ENCODE results near the gene DOK7.
"Not testable (repeated sequence)": the region's sequence is repeated elsewhere in the genome, so short reads cannot be mapped to it uniquely, and the experiment has no call there.

DOK7 gene

GRCh38 chr4:3508542-3508941, 45.4 kb downstream of the DOK7 start:
- Histone ChIP-seq H3K27ac (ENCODE audit: low read depth, low read length) (no peak overlapping the region), H3K9ac (ENCODE audit: low read depth, low read length) (no peak overlapping the region), H3K4me3 (ENCODE audit: low read length) (no peak overlapping the region), H3K4me1 (ENCODE audit: insufficient read depth, low read length) (no peaks in the 10 kb centered on the region), H3K9me3 (ENCODE audit: insufficient read depth, low read depth, low read length) (no peaks in the 10 kb centered on the region), H3K27me3 (ENCODE audit: insufficient read depth, low read length) (no peaks in the 10 kb centered on the region; the same call in 1 of the 2 replicates), H3K36me3 (ENCODE audit: insufficient read depth, low read length) (peaks cover 75% of the 10 kb centered on the region)
- WGBS: 90% methylated on average over 10 of the region's 10 CpGs

- no peak overlapping the region for H3K9ac ChIP-seq (ENCODE audit: low read depth, low read length)
- no peak overlapping the region for H3K27ac ChIP-seq (ENCODE audit: low read depth, low read length)
- H3K4me3 ChIP-seq (ENCODE audit: low read length): no peak overlapping the region
- H3K27me3 ChIP-seq (ENCODE audit: insufficient read depth, low read length): no peaks in the 10 kb centered on the region
- H3K9me3 ChIP-seq (ENCODE audit: insufficient read depth, low read depth, low read length): no peaks in the 10 kb centered on the region
- no peaks in the 10 kb centered on the region for H3K4me1 ChIP-seq (ENCODE audit: insufficient read depth, low read length)
- WGBS: 93% methylated on average over 16 of the region's 16 CpGs
- peaks cover 78% of the 10 kb centered on the region for H3K36me3 ChIP-seq (ENCODE audit: insufficient read depth, low read length)
Measured at GRCh38 chr4:3510481-3510880, 47.4 kb downstream of the DOK7 start.

- 95% methylated on average over 6 of the region's 6 CpGs for WGBS
- H3K36me3 ChIP-seq (ENCODE audit: insufficient read depth, low read length): peaks cover 77% of the 10 kb centered on the region
Measured at GRCh38 chr4:3511187-3511586, 48.1 kb downstream of the DOK7 start.

GRCh38 chr4:3511601-3512000, 48.5 kb downstream of the DOK7 start:
- H3K27me3 ChIP-seq (ENCODE audit: insufficient read depth, low read length); H3K9me3 ChIP-seq (ENCODE audit: insufficient read depth, low read depth, low read length); H3K4me3 ChIP-seq (ENCODE audit: low read length); H3K4me1 ChIP-seq (ENCODE audit: insufficient read depth, low read length); H3K9ac ChIP-seq (ENCODE audit: low read depth, low read length); H3K27ac ChIP-seq (ENCODE audit: low read depth, low read length): not testable (repeated sequence)
- WGBS: 97% methylated on average over 16 of the region's 27 CpGs
- peaks cover 80% of the 10 kb centered on the region for H3K36me3 ChIP-seq (ENCODE audit: insufficient read depth, low read length)

More at GRCh38 chr4:3511187-3511586, 48.1 kb downstream of the DOK7 start:
- Histone ChIP-seq H3K27ac (ENCODE audit: low read depth, low read length) (no peak overlapping the region), H3K4me1 (ENCODE audit: insufficient read depth, low read length) (no peaks in the 10 kb centered on the region), H3K9me3 (ENCODE audit: insufficient read depth, low read depth, low read length) (no peaks in the 10 kb centered on the region), H3K4me3 (ENCODE audit: low read length) (no peak overlapping the region), H3K27me3 (ENCODE audit: insufficient read depth, low read length) (no peaks in the 10 kb centered on the region), H3K9ac (ENCODE audit: low read depth, low read length) (no peak overlapping the region)

- Histone ChIP-seq H3K9ac (ENCODE audit: low read depth, low read length) (no peak overlapping the region), H3K4me1 (ENCODE audit: insufficient read depth, low read length) (no peaks in the 10 kb centered on the region), H3K4me3 (ENCODE audit: low read length) (no peak overlapping the region), H3K36me3 (ENCODE audit: insufficient read depth, low read length) (peaks cover 80% of the 10 kb centered on the region), H3K27me3 (ENCODE audit: insufficient read depth, low read length) (no peaks in the 10 kb centered on the region), H3K9me3 (ENCODE audit: insufficient read depth, low read depth, low read length) (no peaks in the 10 kb centered on the region), H3K27ac (ENCODE audit: low read depth, low read length) (no peak overlapping the region)
- 97% methylated on average over 13 of the region's 13 CpGs for WGBS
Measured at GRCh38 chr4:3512279-3512678, 49.2 kb downstream of the DOK7 start.

GRCh38 chr4:3512719-3513118, 49.6 kb downstream of the DOK7 start:
- Histone ChIP-seq H3K4me3 (ENCODE audit: low read length) (no peak overlapping the region), H3K4me1 (ENCODE audit: insufficient read depth, low read length) (no peaks in the 10 kb centered on the region), H3K9me3 (ENCODE audit: insufficient read depth, low read depth, low read length) (no peaks in the 10 kb centered on the region), H3K36me3 (ENCODE audit: insufficient read depth, low read length) (peaks cover 80% of the 10 kb centered on the region), H3K9ac (ENCODE audit: low read depth, low read length) (no peak overlapping the region), H3K27me3 (ENCODE audit: insufficient read depth, low read length) (no peaks in the 10 kb centered on the region), H3K27ac (ENCODE audit: low read depth, low read length) (no peak overlapping the region)
- 96% methylated on average over 22 of the region's 22 CpGs for WGBS

GRCh38 chr4:3513807-3514206, 50.7 kb downstream of the DOK7 start:
- H3K9ac ChIP-seq (ENCODE audit: low read depth, low read length): no peak overlapping the region
- H3K4me1 ChIP-seq (ENCODE audit: insufficient read depth, low read length): no peaks in the 10 kb centered on the region
- H3K9me3 ChIP-seq (ENCODE audit: insufficient read depth, low read depth, low read length): no peaks in the 10 kb centered on the region
- H3K27ac ChIP-seq (ENCODE audit: low read depth, low read length): no peak overlapping the region
- H3K27me3 ChIP-seq (ENCODE audit: insufficient read depth, low read length): no peaks in the 10 kb centered on the region
- WGBS: 94% methylated on average over 18 of the region's 18 CpGs
- H3K36me3 ChIP-seq (ENCODE audit: insufficient read depth, low read length): peaks cover 80% of the 10 kb centered on the region
- H3K4me3 ChIP-seq (ENCODE audit: low read length): no peak overlapping the region

GRCh38 chr4:3514221-3514780, 51.2 kb downstream of the DOK7 start:
- Histone ChIP-seq H3K4me1 (ENCODE audit: insufficient read depth, low read length) (no peaks in the 10 kb centered on the region), H3K27ac (ENCODE audit: low read depth, low read length) (no peak overlapping the region), H3K9ac (ENCODE audit: low read depth, low read length) (no peak overlapping the region), H3K9me3 (ENCODE audit: insufficient read depth, low read depth, low read length) (no peaks in the 10 kb centered on the region), H3K4me3 (ENCODE audit: low read length) (no peak overlapping the region), H3K27me3 (ENCODE audit: insufficient read depth, low read length) (no peaks in the 10 kb centered on the region), H3K36me3 (ENCODE audit: insufficient read depth, low read length) (peaks cover 81% of the 10 kb centered on the region)
- WGBS: 96% methylated on average over 17 of the region's 17 CpGs

GRCh38 chr4:3514806-3515501, 51.8 kb downstream of the DOK7 start:
- Histone ChIP-seq H3K4me3 (ENCODE audit: low read length) (no peak overlapping the region), H3K9me3 (ENCODE audit: insufficient read depth, low read depth, low read length) (no peaks in the 10 kb centered on the region), H3K36me3 (ENCODE audit: insufficient read depth, low read length) (peaks cover 81% of the 10 kb centered on the region), H3K4me1 (ENCODE audit: insufficient read depth, low read length) (no peaks in the 10 kb centered on the region), H3K27ac (ENCODE audit: low read depth, low read length) (no peak overlapping the region), H3K27me3 (ENCODE audit: insufficient read depth, low read length) (no peaks in the 10 kb centered on the region), H3K9ac (ENCODE audit: low read depth, low read length) (no peak overlapping the region)
- 89% methylated on average over 31 of the region's 31 CpGs for WGBS

GRCh38 chr4:3515646-3516045, 52.5 kb downstream of the DOK7 start:
- Histone ChIP-seq H3K9ac (ENCODE audit: low read depth, low read length) (no peak overlapping the region), H3K36me3 (ENCODE audit: insufficient read depth, low read length) (peaks cover 82% of the 10 kb centered on the region), H3K9me3 (ENCODE audit: insufficient read depth, low read depth, low read length) (no peaks in the 10 kb centered on the region), H3K4me1 (ENCODE audit: insufficient read depth, low read length) (no peaks in the 10 kb centered on the region), H3K27ac (ENCODE audit: low read depth, low read length) (no peak overlapping the region), H3K27me3 (ENCODE audit: insufficient read depth, low read length) (no peaks in the 10 kb centered on the region), H3K4me3 (ENCODE audit: low read length) (no peak overlapping the region)
- 85% methylated on average over 15 of the region's 15 CpGs for WGBS

- Histone ChIP-seq H3K4me3 (ENCODE audit: low read length) (no peak overlapping the region), H3K9me3 (ENCODE audit: insufficient read depth, low read depth, low read length) (no peaks in the 10 kb centered on the region), H3K36me3 (ENCODE audit: insufficient read depth, low read length) (peaks cover 82% of the 10 kb centered on the region), H3K4me1 (ENCODE audit: insufficient read depth, low read length) (no peaks in the 10 kb centered on the region), H3K27me3 (ENCODE audit: insufficient read depth, low read length) (no peaks in the 10 kb centered on the region), H3K9ac (ENCODE audit: low read depth, low read length) (no peak overlapping the region), H3K27ac (ENCODE audit: low read depth, low read length) (no peak overlapping the region)
- 94% methylated on average over 32 of the region's 32 CpGs for WGBS
Measured at GRCh38 chr4:3516061-3516835, 53.1 kb downstream of the DOK7 start.
